Hepatocyte (in vitro differentiated cells): Measurements from ENCODE around the gene IFNA6. TPM values are rescaled to one million over a fixed set of nuclear protein-coding genes. Genes with fewer than 3 reads are reported as not detected.

Experiments used
- DNase-seq: peaks from one replicate; pipeline ENCODE4 v3.0.0-alpha.2; 2016; ENCODE audit warnings: low spot score
- H2AFZ ChIP-seq: fragments of 200-600 bp; sonication (generic); 2 replicates; pipeline ENCODE4 v1.6.0; 2016; ENCODE audit warnings: antibody characterized with exemption, mild to moderate bottlenecking
- H3K27ac ChIP-seq: fragments of 200-600 bp; sonication (generic); 2 replicates; pipeline ENCODE4 v1.5.1; 2016; ENCODE audit warnings: mild to moderate bottlenecking
- H3K27me3 ChIP-seq: fragments of 200-600 bp; sonication (generic); 2 replicates; pipeline ENCODE4 v1.6.1; 2016
- H3K36me3 ChIP-seq: fragments of 200-600 bp; sonication (generic); replicated peaks from 2 replicates; pipeline ENCODE4 v1.5.1; 2016; ENCODE audit warnings: low read depth; ENCODE audit not compliant: insufficient read depth
- H3K4me1 ChIP-seq: fragments of 200-600 bp; sonication (generic); 2 replicates; pipeline ENCODE4 v1.5.1; 2016; ENCODE audit warnings: mild to moderate bottlenecking, moderate library complexity; ENCODE audit not compliant: insufficient read depth
- H3K4me2 ChIP-seq: fragments of 200-600 bp; sonication (generic); 2 replicates; pipeline ENCODE4 v1.6.0; 2016
- H3K4me3 ChIP-seq: fragments of 200-600 bp; sonication (generic); 2 replicates; pipeline ENCODE4 v1.5.1; 2016; ENCODE audit warnings: mild to moderate bottlenecking
- H3K79me2 ChIP-seq: fragments of 200-600 bp; sonication (generic); 2 replicates; pipeline ENCODE4 v1.6.0; 2017; ENCODE audit warnings: mild to moderate bottlenecking
- H3K9me2 ChIP-seq: fragments of 200-600 bp; sonication (generic); replicated peaks from 2 replicates; pipeline ENCODE4 v1.6.0; 2017; ENCODE audit warnings: mild to moderate bottlenecking; ENCODE audit not compliant: insufficient read depth
- H3K9me3 ChIP-seq: fragments of 200-600 bp; sonication (generic); 2 replicates; pipeline ENCODE4 v1.5.1; 2016; ENCODE audit warnings: low read depth, mild to moderate bottlenecking
- H4K20me1 ChIP-seq: fragments of 200-600 bp; sonication (generic); 2 replicates; pipeline ENCODE4 v1.6.0; 2016; ENCODE audit warnings: mild to moderate bottlenecking; ENCODE audit not compliant: insufficient read depth, poor library complexity, severe bottlenecking
- EZH2 ChIP-seq: fragments of 200-600 bp; sonication (generic); IDR thresholded peaks from 2 replicates; pipeline ENCODE4 v1.6.1; 2016; ENCODE audit warnings: antibody characterized with exemption, mild to moderate bottlenecking, borderline replicate concordance
- EZH2phosphoT487 ChIP-seq: fragments of 200-600 bp; sonication (generic); IDR thresholded peaks from one replicate; pipeline ENCODE4 v1.6.1; 2018; ENCODE audit warnings: antibody characterized with exemption, mild to moderate bottlenecking, low read depth, moderate library complexity; ENCODE audit not compliant: unreplicated experiment, severe bottlenecking
- WGBS: methylation state at CpG from one replicate; pipeline ENCODE4 v1.1.6; 2016; ENCODE audit warnings: low lambda C conversion rate; ENCODE audit errors: missing lambda C conversion rate; 5-methylcytosine and 5-hydroxymethylcytosine counted together
- polyA plus RNA-seq: library from polyadenylated mRNA; unstranded; fragments of >200 nt; fragmentation: Nextera tagmentation; extraction: Ambion mirVana; gene quantifications from 2 replicates; pipeline ENCODE4 v1.2.1, GENCODE V29; 2016
- total RNA-seq: library from RNA; depleted of rRNA; stranded (reverse); fragments of >200 nt; gene quantifications from 2 replicates; pipeline ENCODE4 v1.2.3, GENCODE V29; 2014
- TF ChIP-seq, protein P1 (sequence below): fragments of 200-600 bp; sonication (generic); IDR thresholded peaks from 2 replicates; pipeline ENCODE4 v1.5.1; 2016; ENCODE audit warnings: antibody characterized with exemption, mild to moderate bottlenecking; ENCODE audit not compliant: poor library complexity

Gene IFNA6
- not detected in 2 replicates for total RNA-seq
- not detected in 2 replicates for polyA plus RNA-seq

GRCh38 chr9:21350787-21351186 lies at the start of gene IFNA6:
Gene IFNA6 (minus strand): TSS chr9:21350887. CDS start chr9:21350887, 0 bp downstream.
- Histone ChIP-seq H3K4me1 (no peaks in the 10 kb centered on the region), H3K79me2 (no peaks in the 10 kb centered on the region), H3K36me3 (no peaks in the 10 kb centered on the region), H4K20me1 (no peaks in the 10 kb centered on the region), H3K27me3 (no peaks in the 10 kb centered on the region), H3K9me2 (no peaks in the 10 kb centered on the region), H3K27ac (no peak within 1 kb of the TSS), H2AFZ (no peak within 1 kb of the TSS), H3K9me3 (no peaks in the 10 kb centered on the region), H3K4me2 (no peak within 1 kb of the TSS), H3K4me3 (no peak within 1 kb of the TSS)
- TF ChIP-seq EZH2phosphoT487 = no peak
- TF ChIP-seq EZH2 = no peak
- TF ChIP-seq, protein P1, sequence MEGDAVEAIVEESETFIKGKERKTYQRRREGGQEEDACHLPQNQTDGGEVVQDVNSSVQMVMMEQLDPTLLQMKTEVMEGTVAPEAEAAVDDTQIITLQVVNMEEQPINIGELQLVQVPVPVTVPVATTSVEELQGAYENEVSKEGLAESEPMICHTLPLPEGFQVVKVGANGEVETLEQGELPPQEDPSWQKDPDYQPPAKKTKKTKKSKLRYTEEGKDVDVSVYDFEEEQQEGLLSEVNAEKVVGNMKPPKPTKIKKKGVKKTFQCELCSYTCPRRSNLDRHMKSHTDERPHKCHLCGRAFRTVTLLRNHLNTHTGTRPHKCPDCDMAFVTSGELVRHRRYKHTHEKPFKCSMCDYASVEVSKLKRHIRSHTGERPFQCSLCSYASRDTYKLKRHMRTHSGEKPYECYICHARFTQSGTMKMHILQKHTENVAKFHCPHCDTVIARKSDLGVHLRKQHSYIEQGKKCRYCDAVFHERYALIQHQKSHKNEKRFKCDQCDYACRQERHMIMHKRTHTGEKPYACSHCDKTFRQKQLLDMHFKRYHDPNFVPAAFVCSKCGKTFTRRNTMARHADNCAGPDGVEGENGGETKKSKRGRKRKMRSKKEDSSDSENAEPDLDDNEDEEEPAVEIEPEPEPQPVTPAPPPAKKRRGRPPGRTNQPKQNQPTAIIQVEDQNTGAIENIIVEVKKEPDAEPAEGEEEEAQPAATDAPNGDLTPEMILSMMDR = no peak
- WGBS = 96% methylated on average over 1 of the region's 1 CpG
- DNase-seq = no peak

DNA sequence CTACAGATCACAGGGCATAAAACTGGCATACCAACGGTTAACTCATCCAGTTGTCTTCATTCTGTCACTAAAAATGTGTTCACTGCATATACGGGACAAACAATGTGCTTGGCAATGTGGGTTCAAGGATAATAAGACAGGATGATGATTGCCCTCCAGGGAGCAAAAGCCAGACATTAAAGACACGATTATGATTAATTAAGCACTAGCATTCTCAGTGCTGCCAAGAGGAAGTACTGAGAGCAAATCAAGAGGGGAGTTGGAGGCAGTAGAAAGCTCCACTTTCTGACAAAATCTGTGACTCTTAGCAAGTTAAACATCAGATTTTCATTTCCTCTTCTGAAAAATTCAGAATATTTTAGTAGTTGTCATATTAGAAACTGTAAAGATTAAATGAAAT lies 49.3 kb upstream of the IFNA6 start:
- Histone ChIP-seq H3K79me2 (no peaks in the 10 kb centered on the region), H3K27ac (no peak overlapping the region), H2AFZ (no peak overlapping the region), H3K4me2 (no peak overlapping the region), H3K9me2 (no peaks in the 10 kb centered on the region), H3K9me3 (no peaks in the 10 kb centered on the region), H4K20me1 (no peaks in the 10 kb centered on the region), H3K4me3 (no peak overlapping the region), H3K36me3 (no peaks in the 10 kb centered on the region), H3K27me3 (peaks cover 58% of the 10 kb centered on the region), H3K4me1 (peaks cover 10% of the 10 kb centered on the region)
- no peak for TF ChIP-seq EZH2
- TF ChIP-seq, protein P1 = no peak
- TF ChIP-seq EZH2phosphoT487 = no peak
- no peak for DNase-seq
- 66% methylated on average over 3 of the region's 3 CpGs for WGBS

- no peaks in the 10 kb centered on the region for H4K20me1 ChIP-seq
- peaks cover 53% of the 10 kb centered on the region for H3K27me3 ChIP-seq
- no peak overlapping the region for H3K4me3 ChIP-seq
- TF ChIP-seq EZH2 (no peak), EZH2phosphoT487 (no peak)
- TF ChIP-seq, protein P1 = no peak
- DNase-seq = no peak
- no peak overlapping the region for H3K4me2 ChIP-seq
- peaks cover 10% of the 10 kb centered on the region for H3K4me1 ChIP-seq
- H3K9me2 ChIP-seq = no peaks in the 10 kb centered on the region
- no peak overlapping the region for H2AFZ ChIP-seq
- H3K79me2 ChIP-seq = no peaks in the 10 kb centered on the region
- WGBS = 95% methylated on average over 5 of the region's 5 CpGs
- H3K27ac ChIP-seq = no peak overlapping the region
- H3K36me3 ChIP-seq = no peaks in the 10 kb centered on the region
- H3K9me3 ChIP-seq = no peaks in the 10 kb centered on the region
Measured at GRCh38 chr9:21398955-21399489, 48.3 kb upstream of the IFNA6 start.
